ENCODE measurements around the gene MYOD1.
A peak's percentile ranks its signal among the peaks of the same experiment; 100 is the strongest.

The MYOD1 gene

DNA sequence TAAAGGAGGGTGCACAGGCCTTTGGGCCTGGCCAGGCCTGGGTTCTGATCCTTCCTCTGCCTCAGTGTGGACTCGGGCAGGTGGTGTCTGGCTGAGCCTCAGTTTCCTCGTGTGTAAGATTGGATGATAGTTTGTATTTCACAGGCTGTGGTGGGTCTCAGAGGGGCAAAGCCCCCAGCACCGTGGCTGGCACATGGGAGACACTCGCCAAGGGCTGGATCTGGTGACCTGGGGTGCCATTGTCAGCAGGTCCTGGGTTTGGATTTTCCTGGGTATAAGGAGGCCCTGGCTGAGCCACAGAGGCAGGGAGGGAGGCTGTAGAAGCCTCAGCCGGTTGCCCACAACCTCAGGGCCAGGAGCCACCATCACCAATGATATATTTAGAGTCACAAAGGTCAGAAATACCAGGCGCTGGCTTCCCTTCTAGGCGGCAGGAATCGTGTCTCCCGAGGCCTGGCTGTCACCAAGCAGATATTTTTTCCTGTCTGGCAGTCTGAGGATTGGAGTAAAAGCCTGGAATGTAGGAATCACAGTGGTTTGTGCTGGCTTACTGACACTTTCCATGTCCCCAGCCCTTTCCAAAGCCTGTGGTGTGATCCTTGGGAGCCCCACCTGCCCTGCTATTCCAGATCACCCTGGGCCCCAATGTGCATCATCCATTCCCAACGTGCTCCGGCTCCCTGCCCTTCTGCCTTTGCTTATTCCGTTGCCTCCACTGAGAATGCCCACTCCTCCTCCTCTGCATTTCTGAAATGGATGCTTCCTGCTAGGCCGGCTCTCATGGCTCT lies 30.8 kb downstream of the MYOD1 start:
- Histone ChIP-seq H4K8ac (ENCODE audit: low read depth, low read length) (no peak overlapping the region), H3K18ac (ENCODE audit: low read length) (no peak overlapping the region), H2BK12ac (ENCODE audit: low read length) (no peak overlapping the region), H2AK5ac (ENCODE audit: low read depth, low read length) (no peak overlapping the region), H2BK5ac (ENCODE audit: low read length) (no peak overlapping the region), H3K27me3 (ENCODE audit: control insufficient read depth in 3 of 3, insufficient read depth in 3 of 3, low read depth in 1 of 3, low read length in 3 of 3) (no peaks in the 10 kb centered on the region), H3K4ac (ENCODE audit: low read length) (no peak overlapping the region), H3K4me3 (ENCODE audit: low read length in 2 of 2) (no peak overlapping the region), H3K36me3 (replicated peaks in 1 of 2; ENCODE audit: control insufficient read depth in 2 of 2, insufficient read depth in 2 of 2, low read length in 2 of 2) (no peaks in the 10 kb centered on the region), H3K14ac (ENCODE audit: low read length) (no peak overlapping the region), H2BK15ac (ENCODE audit: low read length) (no peak overlapping the region), H2BK120ac (ENCODE audit: low read depth, low read length) (no peak overlapping the region), H3K79me1 (ENCODE audit: low read depth, low read length) (peaks cover 6% of the 10 kb centered on the region), H2AFZ (ENCODE audit: low read length) (no peak overlapping the region), H3K27ac (replicated peaks; ENCODE audit: low read length) (no peak overlapping the region), H3K4me1 (ENCODE audit: control insufficient read depth in 2 of 2, insufficient read depth in 1 of 2, low read depth in 1 of 2, low read length in 2 of 2) (no peaks in the 10 kb centered on the region), H3K4me2 (ENCODE audit: insufficient read depth, low read length, poor library complexity, severe bottlenecking) (no peak overlapping the region), H3K23ac (ENCODE audit: low read depth, low read length, poor library complexity) (no peak overlapping the region), H4K91ac (ENCODE audit: low read depth, low read length, poor library complexity) (no peak overlapping the region), H3K9me3 (replicated peaks in 1 of 2; ENCODE audit: control insufficient read depth in 2 of 2, insufficient read depth in 1 of 2, low read depth in 1 of 2, low read length in 2 of 2) (no peaks in the 10 kb centered on the region), H3K9ac (ENCODE audit: low read depth, low read length, poor library complexity) (no peak overlapping the region)
- WGBS, 2 donors (ENCODE audit: extremely low coverage in 2 of 2, insufficient read length in 2 of 2, insufficient replicate concordance in 1 of 2) = no CpG with 5 or more reads among the region's 13 CpGs
- DNase-seq (ENCODE audit: low spot score) = no peak

DNA sequence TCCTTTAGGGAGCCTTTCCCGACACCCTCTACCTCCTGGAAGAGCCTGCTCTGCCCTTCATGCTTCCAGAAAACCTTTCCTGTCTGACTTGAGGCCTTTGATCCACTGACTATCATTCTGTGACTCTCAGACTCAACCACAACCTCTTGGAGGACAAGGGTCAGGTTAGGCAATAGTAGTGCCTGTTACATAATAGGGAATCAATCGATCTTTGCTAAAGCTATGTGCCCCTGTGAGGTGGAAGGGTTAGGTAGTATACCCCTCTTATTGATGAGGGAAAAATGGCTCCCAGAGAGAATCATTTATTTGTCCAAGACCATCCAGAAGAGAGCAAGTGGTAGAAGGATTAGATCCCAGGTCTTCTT lies 31.4 kb downstream of the MYOD1 start:
- Histone ChIP-seq H2BK15ac (ENCODE audit: low read length) (no peak overlapping the region), H3K4me1 (ENCODE audit: control insufficient read depth in 2 of 2, insufficient read depth in 1 of 2, low read depth in 1 of 2, low read length in 2 of 2) (no peaks in the 10 kb centered on the region), H2AFZ (ENCODE audit: low read length) (no peak overlapping the region), H3K18ac (ENCODE audit: low read length) (no peak overlapping the region), H3K27me3 (ENCODE audit: control insufficient read depth in 3 of 3, insufficient read depth in 3 of 3, low read depth in 1 of 3, low read length in 3 of 3) (no peaks in the 10 kb centered on the region), H3K14ac (ENCODE audit: low read length) (no peak overlapping the region), H2BK5ac (ENCODE audit: low read length) (no peak overlapping the region), H4K8ac (ENCODE audit: low read depth, low read length) (no peak overlapping the region), H4K91ac (ENCODE audit: low read depth, low read length, poor library complexity) (no peak overlapping the region), H3K9ac (ENCODE audit: low read depth, low read length, poor library complexity) (no peak overlapping the region), H2BK120ac (ENCODE audit: low read depth, low read length) (no peak overlapping the region), H3K27ac (replicated peaks; ENCODE audit: low read length) (no peak overlapping the region), H3K79me1 (ENCODE audit: low read depth, low read length) (peaks cover 6% of the 10 kb centered on the region), H3K9me3 (replicated peaks in 1 of 2; ENCODE audit: control insufficient read depth in 2 of 2, insufficient read depth in 1 of 2, low read depth in 1 of 2, low read length in 2 of 2) (no peaks in the 10 kb centered on the region), H3K36me3 (replicated peaks in 1 of 2; ENCODE audit: control insufficient read depth in 2 of 2, insufficient read depth in 2 of 2, low read length in 2 of 2) (no peaks in the 10 kb centered on the region), H3K4me3 (ENCODE audit: low read length in 2 of 2) (no peak overlapping the region), H2BK12ac (ENCODE audit: low read length) (no peak overlapping the region), H3K4me2 (ENCODE audit: insufficient read depth, low read length, poor library complexity, severe bottlenecking) (no peak overlapping the region), H2AK5ac (ENCODE audit: low read depth, low read length) (no peak overlapping the region), H3K23ac (ENCODE audit: low read depth, low read length, poor library complexity) (no peak overlapping the region), H3K4ac (ENCODE audit: low read length) (no peak overlapping the region)
- no CpG with 5 or more reads among the region's 2 CpGs for WGBS, 2 donors (ENCODE audit: extremely low coverage in 2 of 2, insufficient read length in 2 of 2, insufficient replicate concordance in 1 of 2)
- no peak for DNase-seq (ENCODE audit: low spot score)

DNA sequence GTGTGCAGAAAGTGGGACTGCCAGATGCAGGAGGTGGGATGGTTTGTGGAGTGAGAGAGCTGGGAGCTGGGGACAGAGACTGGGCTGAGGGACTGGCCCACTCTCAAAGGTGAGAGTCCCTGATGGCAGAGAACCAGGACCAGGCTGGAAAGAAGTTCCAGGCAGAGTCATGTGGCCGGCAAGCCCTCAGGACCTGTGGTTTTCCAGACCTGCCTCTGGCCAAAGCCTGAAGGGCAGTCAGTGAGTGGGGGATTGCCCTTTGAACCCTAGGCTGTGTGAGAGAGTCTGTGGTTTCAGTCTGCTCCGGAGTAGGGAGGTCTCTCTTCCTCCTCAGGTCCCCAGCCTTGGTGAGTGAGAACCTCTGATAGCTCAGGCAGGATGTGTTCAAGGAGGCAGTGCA lies 32.2 kb downstream of the MYOD1 start:
- H3K4me2 ChIP-seq (ENCODE audit: insufficient read depth, low read length, poor library complexity, severe bottlenecking) = no peak overlapping the region
- H3K4me3 ChIP-seq (ENCODE audit: low read length in 2 of 2) = peak overlapping the region in 1 of 2 donors; percentile 11
- no peaks in the 10 kb centered on the region for H3K9me3 ChIP-seq (replicated peaks in 1 of 2; ENCODE audit: control insufficient read depth in 2 of 2, insufficient read depth in 1 of 2, low read depth in 1 of 2, low read length in 2 of 2)
- H2BK12ac ChIP-seq (ENCODE audit: low read length) = no peak overlapping the region
- no peaks in the 10 kb centered on the region for H3K36me3 ChIP-seq (replicated peaks in 1 of 2; ENCODE audit: control insufficient read depth in 2 of 2, insufficient read depth in 2 of 2, low read length in 2 of 2)
- no peak overlapping the region for H2BK15ac ChIP-seq (ENCODE audit: low read length)
- H4K8ac ChIP-seq (ENCODE audit: low read depth, low read length) = no peak overlapping the region
- no CpG with 5 or more reads among the region's 2 CpGs for WGBS, 2 donors (ENCODE audit: extremely low coverage in 2 of 2, insufficient read length in 2 of 2, insufficient replicate concordance in 1 of 2)
- no peak overlapping the region for H2AK5ac ChIP-seq (ENCODE audit: low read depth, low read length)
- H2AFZ ChIP-seq (ENCODE audit: low read length) = no peak overlapping the region
- no peaks in the 10 kb centered on the region for H3K4me1 ChIP-seq (ENCODE audit: control insufficient read depth in 2 of 2, insufficient read depth in 1 of 2, low read depth in 1 of 2, low read length in 2 of 2)
- H3K23ac ChIP-seq (ENCODE audit: low read depth, low read length, poor library complexity) = no peak overlapping the region
- no peak for DNase-seq (ENCODE audit: low spot score)
- no peaks in the 10 kb centered on the region for H3K27me3 ChIP-seq (ENCODE audit: control insufficient read depth in 3 of 3, insufficient read depth in 3 of 3, low read depth in 1 of 3, low read length in 3 of 3)
- H3K14ac ChIP-seq (ENCODE audit: low read length) = no peak overlapping the region
- H3K18ac ChIP-seq (ENCODE audit: low read length) = no peak overlapping the region
- H3K4ac ChIP-seq (ENCODE audit: low read length) = no peak overlapping the region
- no peak overlapping the region for H2BK5ac ChIP-seq (ENCODE audit: low read length)
- peaks cover 6% of the 10 kb centered on the region for H3K79me1 ChIP-seq (ENCODE audit: low read depth, low read length)
- no peak overlapping the region for H3K27ac ChIP-seq (replicated peaks; ENCODE audit: low read length)
- H4K91ac ChIP-seq (ENCODE audit: low read depth, low read length, poor library complexity) = no peak overlapping the region
- no peak overlapping the region for H3K9ac ChIP-seq (ENCODE audit: low read depth, low read length, poor library complexity)
- H2BK120ac ChIP-seq (ENCODE audit: low read depth, low read length) = no peak overlapping the region

DNA sequence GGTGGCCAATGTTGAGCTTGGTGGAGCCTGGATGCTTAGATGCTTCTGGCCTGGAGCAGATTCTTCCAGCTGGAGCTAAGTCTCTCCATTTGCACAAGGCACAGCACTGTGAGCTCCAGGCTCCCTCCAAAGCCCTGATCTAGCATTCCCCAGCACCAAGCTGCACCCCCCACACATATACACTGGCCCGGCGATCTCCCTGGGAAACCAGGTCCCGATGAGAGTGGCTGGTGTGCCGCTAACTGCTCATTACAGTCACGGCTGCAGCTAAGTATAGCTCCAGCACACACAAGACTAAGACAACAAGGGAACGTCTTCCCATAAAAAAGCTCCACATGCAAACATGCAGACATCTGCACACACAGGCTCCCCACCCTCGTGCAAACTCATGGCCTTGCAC lies 32.8 kb downstream of the MYOD1 start:
- Histone ChIP-seq H3K27ac (replicated peaks; ENCODE audit: low read length) (no peak overlapping the region), H3K23ac (ENCODE audit: low read depth, low read length, poor library complexity) (no peak overlapping the region), H3K14ac (ENCODE audit: low read length) (no peak overlapping the region), H2BK15ac (ENCODE audit: low read length) (no peak overlapping the region), H4K8ac (ENCODE audit: low read depth, low read length) (no peak overlapping the region), H3K18ac (ENCODE audit: low read length) (no peak overlapping the region), H3K36me3 (replicated peaks in 1 of 2; ENCODE audit: control insufficient read depth in 2 of 2, insufficient read depth in 2 of 2, low read length in 2 of 2) (no peaks in the 10 kb centered on the region), H3K79me1 (ENCODE audit: low read depth, low read length) (peaks cover 6% of the 10 kb centered on the region), H2BK12ac (ENCODE audit: low read length) (no peak overlapping the region), H3K9me3 (replicated peaks in 1 of 2; ENCODE audit: control insufficient read depth in 2 of 2, insufficient read depth in 1 of 2, low read depth in 1 of 2, low read length in 2 of 2) (no peaks in the 10 kb centered on the region), H3K4me1 (ENCODE audit: control insufficient read depth in 2 of 2, insufficient read depth in 1 of 2, low read depth in 1 of 2, low read length in 2 of 2) (no peaks in the 10 kb centered on the region), H3K27me3 (ENCODE audit: control insufficient read depth in 3 of 3, insufficient read depth in 3 of 3, low read depth in 1 of 3, low read length in 3 of 3) (no peaks in the 10 kb centered on the region), H3K4me2 (ENCODE audit: insufficient read depth, low read length, poor library complexity, severe bottlenecking) (no peak overlapping the region), H2BK5ac (ENCODE audit: low read length) (no peak overlapping the region), H4K91ac (ENCODE audit: low read depth, low read length, poor library complexity) (no peak overlapping the region), H3K4me3 (ENCODE audit: low read length in 2 of 2) (no peak overlapping the region), H2BK120ac (ENCODE audit: low read depth, low read length) (no peak overlapping the region), H3K9ac (ENCODE audit: low read depth, low read length, poor library complexity) (no peak overlapping the region), H2AK5ac (ENCODE audit: low read depth, low read length) (no peak overlapping the region), H2AFZ (ENCODE audit: low read length) (no peak overlapping the region), H3K4ac (ENCODE audit: low read length) (no peak overlapping the region)
- DNase-seq (ENCODE audit: low spot score) = no peak
- no CpG with 5 or more reads among the region's 7 CpGs for WGBS, 2 donors (ENCODE audit: extremely low coverage in 2 of 2, insufficient read length in 2 of 2, insufficient replicate concordance in 1 of 2)

All from neuronal stem cell (in vitro differentiated cells).